ENCODE data around the gene GPX6. TPM values are rescaled to one million over a fixed set of nuclear protein-coding genes. Genes with fewer than 3 reads are reported as not detected.
A peak's percentile ranks its signal among the peaks of the same experiment; 100 is the strongest.
"Not testable (repeated sequence)": the region's sequence is repeated elsewhere in the genome, so short reads cannot be mapped to it uniquely, and the experiment has no call there.

Gene GPX6
- total and polyA plus RNA-seq, 2 experiments from 2014 or later: 0.41 TPM; not detected in 1

DNA sequence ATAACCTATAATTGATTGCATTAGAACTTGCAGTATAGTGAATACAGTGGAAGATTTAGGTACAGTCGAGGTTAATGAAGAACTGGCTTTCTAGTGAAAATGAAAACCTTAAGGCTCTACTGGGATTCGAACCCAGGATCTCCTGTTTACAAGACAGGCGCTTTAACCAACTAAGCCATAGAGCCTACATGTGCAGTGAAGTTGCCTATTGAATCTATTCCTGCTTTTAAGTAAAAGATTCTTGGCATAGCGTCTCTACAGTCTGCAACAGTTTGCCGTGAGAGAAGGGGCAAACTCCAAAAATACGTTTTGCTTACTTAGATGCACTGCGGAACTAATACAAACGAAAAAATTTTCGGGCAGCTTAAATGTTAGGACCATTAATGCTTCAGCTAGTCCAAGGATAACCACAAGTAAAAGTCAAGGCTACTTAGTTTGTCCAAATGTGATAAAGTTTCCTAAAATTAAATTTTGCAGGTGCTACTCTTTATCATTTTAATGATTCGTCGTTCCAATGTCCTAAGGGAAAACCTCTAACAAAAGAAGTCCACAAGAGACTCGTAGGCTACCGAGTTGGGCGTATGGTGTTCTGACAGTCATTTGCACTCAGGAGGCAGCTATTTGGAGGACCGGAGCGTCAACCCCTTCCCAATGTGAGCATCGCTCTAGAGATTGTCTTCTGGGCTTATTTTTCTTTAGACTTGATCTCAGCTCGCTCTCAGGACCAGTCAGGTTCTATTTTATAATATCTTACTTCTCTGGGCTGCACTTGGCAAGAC, 41.0 kb downstream of the GPX6 start:
- H3K4me2 ChIP-seq: peak overlapping the region; percentile 63
- no peaks in the 10 kb centered on the region for H3K79me2 ChIP-seq
- no peaks in the 10 kb centered on the region for H4K20me1 ChIP-seq (ENCODE audit: insufficient read depth, poor library complexity, severe bottlenecking)
- H3K27me3 ChIP-seq: no peaks in the 10 kb centered on the region
- peak overlapping the region; percentile 20 for H2AFZ ChIP-seq
- no peaks in the 10 kb centered on the region for H3K4me1 ChIP-seq (ENCODE audit: insufficient read depth)
- H3K4me3 ChIP-seq: peak overlapping the region; percentile 6
- H3K9me2 ChIP-seq (replicated peaks; ENCODE audit: insufficient read depth): no peaks in the 10 kb centered on the region
- H3K36me3 ChIP-seq (replicated peaks; ENCODE audit: insufficient read depth, low read depth): no peaks in the 10 kb centered on the region
- H3K9me3 ChIP-seq (ENCODE audit: low read depth): no peaks in the 10 kb centered on the region
- 2% methylated on average over 18 of the region's 18 CpGs for WGBS (ENCODE audit: low lambda C conversion rate, missing lambda C conversion rate)
- peak; percentile 79 for DNase-seq (ENCODE audit: low spot score)
- TF ChIP-seq EZH2phosphoT487 (IDR thresholded peaks at IDR 0.05; ENCODE audit: low read depth, severe bottlenecking, unreplicated experiment) (no peak), EZH2 (IDR thresholded peaks at IDR 0.05; ENCODE audit: borderline replicate concordance) (no peak), CTCF (IDR thresholded peaks at IDR 0.05; ENCODE audit: poor library complexity) (no peak)
- H3K27ac ChIP-seq: no peak overlapping the region

DNA sequence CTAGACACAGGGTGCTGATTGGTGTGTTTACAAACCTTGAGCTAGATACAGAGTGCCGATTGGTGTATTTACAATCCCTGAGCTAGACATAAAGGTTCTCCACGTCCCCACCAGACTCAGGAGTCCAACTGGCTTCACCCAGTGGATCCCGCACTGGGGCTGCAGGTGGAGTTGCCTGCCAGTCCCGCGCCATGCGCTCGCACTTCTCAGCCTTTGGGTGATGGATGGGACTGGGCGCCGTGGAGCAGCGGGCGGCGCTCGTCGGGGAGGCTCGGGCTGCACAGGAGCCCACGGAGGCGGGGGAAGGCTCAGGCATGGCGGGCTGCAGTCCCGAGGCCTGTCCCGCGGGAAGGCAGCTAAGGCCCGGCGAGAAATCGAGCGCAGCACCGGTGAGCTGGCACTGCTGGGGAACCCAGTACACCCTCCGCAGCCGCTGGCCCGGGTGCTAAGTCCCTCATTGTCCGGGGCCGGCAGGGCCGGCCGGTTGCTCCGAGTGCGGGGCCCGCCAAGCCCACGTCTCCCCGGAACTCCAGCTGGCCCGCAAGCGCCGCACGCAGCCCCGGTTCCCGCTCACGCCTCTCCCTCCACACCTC, 46.3 kb downstream of the GPX6 start:
- H3K36me3 ChIP-seq (replicated peaks; ENCODE audit: insufficient read depth, low read depth); H2AFZ ChIP-seq; H3K27me3 ChIP-seq; DNase-seq (ENCODE audit: low spot score); H3K9me2 ChIP-seq (replicated peaks; ENCODE audit: insufficient read depth); H3K27ac ChIP-seq; H3K79me2 ChIP-seq; H3K9me3 ChIP-seq (ENCODE audit: low read depth); H3K4me3 ChIP-seq; H3K4me2 ChIP-seq; H3K4me1 ChIP-seq (ENCODE audit: insufficient read depth); H4K20me1 ChIP-seq (ENCODE audit: insufficient read depth, poor library complexity, severe bottlenecking): not testable (repeated sequence)
- WGBS (ENCODE audit: low lambda C conversion rate, missing lambda C conversion rate): 95% methylated on average over 28 of the region's 45 CpGs

GRCh38 chr6:28468056-28468455, 47.5 kb downstream of the GPX6 start:
- Histone ChIP-seq H3K4me3 (no peak overlapping the region), H3K9me2 (replicated peaks; ENCODE audit: insufficient read depth) (no peaks in the 10 kb centered on the region), H3K27me3 (peaks cover 5% of the 10 kb centered on the region), H3K79me2 (no peaks in the 10 kb centered on the region), H3K4me1 (ENCODE audit: insufficient read depth) (no peaks in the 10 kb centered on the region), H3K27ac (no peak overlapping the region), H3K4me2 (no peak overlapping the region), H2AFZ (no peak overlapping the region), H3K9me3 (ENCODE audit: low read depth) (no peaks in the 10 kb centered on the region), H3K36me3 (replicated peaks; ENCODE audit: insufficient read depth, low read depth) (no peaks in the 10 kb centered on the region), H4K20me1 (ENCODE audit: insufficient read depth, poor library complexity, severe bottlenecking) (no peaks in the 10 kb centered on the region)
- no peak for TF ChIP-seq CTCF (IDR thresholded peaks at IDR 0.05; ENCODE audit: poor library complexity)
- TF ChIP-seq EZH2 (IDR thresholded peaks at IDR 0.05; ENCODE audit: borderline replicate concordance): no peak
- no peak for TF ChIP-seq EZH2phosphoT487 (IDR thresholded peaks at IDR 0.05; ENCODE audit: low read depth, severe bottlenecking, unreplicated experiment)
- no peak for DNase-seq (ENCODE audit: low spot score)
- 90% methylated on average over 7 of the region's 7 CpGs for WGBS (ENCODE audit: low lambda C conversion rate, missing lambda C conversion rate)

- no peaks in the 10 kb centered on the region for H3K36me3 ChIP-seq (replicated peaks; ENCODE audit: insufficient read depth, low read depth)
- TF ChIP-seq EZH2 (IDR thresholded peaks at IDR 0.05; ENCODE audit: borderline replicate concordance): no peak
- TF ChIP-seq EZH2phosphoT487 (IDR thresholded peaks at IDR 0.05; ENCODE audit: low read depth, severe bottlenecking, unreplicated experiment): no peak
- TF ChIP-seq CTCF (IDR thresholded peaks at IDR 0.05; ENCODE audit: poor library complexity): no peak
- no peak overlapping the region for H3K4me3 ChIP-seq
- H3K9me2 ChIP-seq (replicated peaks; ENCODE audit: insufficient read depth): no peaks in the 10 kb centered on the region
- WGBS (ENCODE audit: low lambda C conversion rate, missing lambda C conversion rate): 64% methylated on average over 2 of the region's 2 CpGs
- peaks cover 20% of the 10 kb centered on the region for H3K27me3 ChIP-seq
- H2AFZ ChIP-seq: no peak overlapping the region
- H3K9me3 ChIP-seq (ENCODE audit: low read depth): no peaks in the 10 kb centered on the region
- no peak for DNase-seq (ENCODE audit: low spot score)
- H3K4me2 ChIP-seq: no peak overlapping the region
- H3K4me1 ChIP-seq (ENCODE audit: insufficient read depth): no peaks in the 10 kb centered on the region
- no peak overlapping the region for H3K27ac ChIP-seq
- no peaks in the 10 kb centered on the region for H4K20me1 ChIP-seq (ENCODE audit: insufficient read depth, poor library complexity, severe bottlenecking)
- H3K79me2 ChIP-seq: no peaks in the 10 kb centered on the region
Observed at GRCh38 chr6:28462401-28462800, 53.2 kb downstream of the GPX6 start.

Measured in hepatocyte (in vitro differentiated cells).